ENCODE measurements around the gene TRIP12. TPM values are rescaled to one million over a fixed set of nuclear protein-coding genes. Genes with fewer than 3 reads are reported as not detected.
"Not testable (repeated sequence)": the region's sequence is repeated elsewhere in the genome, so short reads cannot be mapped to it uniquely, and the experiment has no call there.

TRIP12 gene
- 97.9 and 106 TPM in 2 replicates for total RNA-seq (2014; rRNA removed; shearing (Covaris generic))

- peak; percentile 91 for DNase-seq (ENCODE audit: low spot score)
Observed at GRCh38 chr2:229921892-229922448, at the start of gene TRIP12. TSS of gene TRIP12 (minus strand) at chr2:229922009. CDS start at chr2:229880079, 41,930 bp downstream.

- no peak for DNase-seq (ENCODE audit: low spot score)
Observed at GRCh38 chr2:229971298-229971790, 49.5 kb upstream of the TRIP12 start.

GRCh38 chr2:229970406-229970805 is 48.6 kb upstream of the TRIP12 start:
- no peak for DNase-seq (ENCODE audit: low spot score)

- no peak for DNase-seq (ENCODE audit: low spot score)
Observed at GRCh38 chr2:229969921-229970320, 48.1 kb upstream of the TRIP12 start.

- not testable (repeated sequence) for DNase-seq (ENCODE audit: low spot score)
Observed at GRCh38 chr2:229963596-229963995, 41.8 kb upstream of the TRIP12 start.

- no peak for DNase-seq (ENCODE audit: low spot score)
Observed at GRCh38 chr2:229956491-229956890, 34.7 kb upstream of the TRIP12 start.

- no peak for DNase-seq (ENCODE audit: low spot score)
Observed at GRCh38 chr2:229955663-229956062, 33.9 kb upstream of the TRIP12 start.

GRCh38 chr2:229952256-229952835 is 30.5 kb upstream of the TRIP12 start:
- DNase-seq (ENCODE audit: low spot score): no peak

- no peak for DNase-seq (ENCODE audit: low spot score)
Observed at GRCh38 chr2:229947544-229947943, 25.7 kb upstream of the TRIP12 start.

GRCh38 chr2:229945975-229946374 is 24.2 kb upstream of the TRIP12 start:
- no peak for DNase-seq (ENCODE audit: low spot score)

GRCh38 chr2:229943770-229944449 is 22.1 kb upstream of the TRIP12 start:
- DNase-seq (ENCODE audit: low spot score): no peak

GRCh38 chr2:229943171-229943570 is 21.4 kb upstream of the TRIP12 start:
- no peak for DNase-seq (ENCODE audit: low spot score)

- DNase-seq (ENCODE audit: low spot score): no peak
Observed at GRCh38 chr2:229942671-229943070, 20.9 kb upstream of the TRIP12 start.

- no peak for DNase-seq (ENCODE audit: low spot score)
Observed at GRCh38 chr2:229937537-229937936, 15.7 kb upstream of the TRIP12 start.

GRCh38 chr2:229931241-229931640 is 9.4 kb upstream of the TRIP12 start:
- DNase-seq (ENCODE audit: low spot score): no peak

GRCh38 chr2:229930656-229931055 is 8.8 kb upstream of the TRIP12 start:
- DNase-seq (ENCODE audit: low spot score): no peak

- no peak for DNase-seq (ENCODE audit: low spot score)
Observed at GRCh38 chr2:229927817-229928321, 6.1 kb upstream of the TRIP12 start.

GRCh38 chr2:229925201-229925600 is 3.4 kb upstream of the TRIP12 start:
- DNase-seq (ENCODE audit: low spot score): no peak

- not testable (repeated sequence) for DNase-seq (ENCODE audit: low spot score)
Observed at GRCh38 chr2:229924541-229924940, 2.7 kb upstream of the TRIP12 start.

- DNase-seq (ENCODE audit: low spot score): no peak
Observed at GRCh38 chr2:229922449-229923386, 909 bp upstream of the TRIP12 start, which contains the start of gene FBXO36. TSS of gene FBXO36 (plus strand) at chr2:229922503. CDS start at chr2:229922514, 11 bp downstream.
